AG09309 (cell line): ENCODE results near the gene PPHLN1.

Experiments used
- DNase-seq: peaks from one replicate; pipeline ENCODE4 v3.0.0-alpha.2; 2010; ENCODE audit warnings: low read depth
- H3K4me3 ChIP-seq: 2 replicates; pipeline ENCODE4 v1.5.1; 2011; ENCODE audit warnings: mild to moderate bottlenecking, low read depth, low read length, moderate library complexity; ENCODE audit not compliant: control insufficient read depth
- CTCF ChIP-seq: IDR thresholded peaks from 2 replicates; pipeline ENCODE4 v1.5.1; 2011; ENCODE audit warnings: mild to moderate bottlenecking, low read depth, low read length, inconsistent platforms; ENCODE audit not compliant: insufficient read depth, control insufficient read depth; ENCODE audit errors: missing control alignments

Gene PPHLN1

GRCh38 chr12:42446761-42447160, 120.8 kb downstream of the PPHLN1 start:
- DNase-seq: no peak
- no peak for TF ChIP-seq CTCF
- H3K4me3 ChIP-seq: no peak overlapping the region

- H3K4me3 ChIP-seq: no peak overlapping the region
- no peak for DNase-seq
- TF ChIP-seq CTCF: no peak
Measured at GRCh38 chr12:42447371-42447786, 121.4 kb downstream of the PPHLN1 start.

GRCh38 chr12:42448841-42449240, 122.9 kb downstream of the PPHLN1 start:
- TF ChIP-seq CTCF: no peak
- DNase-seq: no peak
- no peak overlapping the region for H3K4me3 ChIP-seq

GRCh38 chr12:42450248-42450647, 124.3 kb downstream of the PPHLN1 start:
- TF ChIP-seq CTCF: no peak
- no peak for DNase-seq
- no peak overlapping the region for H3K4me3 ChIP-seq

GRCh38 chr12:42458575-42458974, 132.6 kb downstream of the PPHLN1 start:
- no peak overlapping the region for H3K4me3 ChIP-seq
- TF ChIP-seq CTCF: no peak
- no peak for DNase-seq

- H3K4me3 ChIP-seq: no peak overlapping the region
- DNase-seq: no peak
- no peak for TF ChIP-seq CTCF
Measured at GRCh38 chr12:42459336-42459847, 133.4 kb downstream of the PPHLN1 start.

- no peak for TF ChIP-seq CTCF
- DNase-seq: no peak
- H3K4me3 ChIP-seq: no peak overlapping the region
Measured at GRCh38 chr12:42462486-42462885, 136.5 kb downstream of the PPHLN1 start.
